Lung (tissue), 12 donors: ENCODE measurements around the gene NDUFB1. TPM values are rescaled to one million over a fixed set of nuclear protein-coding genes. Genes with fewer than 3 reads are reported as not detected.
A peak's percentile ranks its signal among the peaks of the same experiment; 100 is the strongest.

Source experiments
- ATAC-seq: fragments of 200-7000 bp; cut with Tn5 transposase; one replicate; pipeline ENCODE4 v1.9.1; 2020; ENCODE audit warnings: moderate number of reproducible peaks; ENCODE audit not compliant: insufficient read depth, low FRiP score
- DNase-seq, 3 donors: peaks; one replicate each; pipeline ENCODE4 v3.0.0-alpha.2; 2013 to 2017
- H3K27ac ChIP-seq, 2 donors: one replicate each; pipeline ENCODE4 v1.5.1; 2013; ENCODE audit warnings: mild to moderate bottlenecking in 2 of 2, moderate library complexity in 2 of 2, control low read depth in 1 of 2, inconsistent platforms in 1 of 2, low read depth in 1 of 2, low read length in 1 of 2
- H3K27me3 ChIP-seq, 3 donors: one replicate each; pipeline ENCODE4 v1.5.1; 2013; ENCODE audit warnings: low read length in 2 of 3; ENCODE audit not compliant: control insufficient read depth in 3 of 3, insufficient read depth in 3 of 3
- H3K36me3 ChIP-seq, 4 donors: one replicate each; pipeline ENCODE4 v1.5.1; 2013; ENCODE audit warnings: low read length in 4 of 4, mild to moderate bottlenecking in 1 of 4, moderate library complexity in 1 of 4; ENCODE audit not compliant: control insufficient read depth in 4 of 4, insufficient read depth in 4 of 4
- H3K4me1 ChIP-seq, 5 donors: one replicate each; pipeline ENCODE4 v1.5.1; 2013; ENCODE audit warnings: low read length in 5 of 5, mild to moderate bottlenecking in 2 of 5, moderate library complexity in 1 of 5; ENCODE audit not compliant: control insufficient read depth in 5 of 5, insufficient read depth in 5 of 5
- H3K4me3 ChIP-seq: one replicate; pipeline ENCODE4 v1.5.1; 2013; ENCODE audit warnings: mild to moderate bottlenecking, control low read depth, moderate library complexity
- H3K9ac ChIP-seq, 2 donors: one replicate each; pipeline ENCODE4 v1.5.1; 2013; ENCODE audit warnings: low read length in 2 of 2, control low read depth in 1 of 2; ENCODE audit not compliant: insufficient read depth in 1 of 2
- H3K9me3 ChIP-seq, 4 donors: one replicate each; pipeline ENCODE4 v1.5.1; 2013; ENCODE audit warnings: low read length in 3 of 4, mild to moderate bottlenecking in 1 of 4, moderate library complexity in 1 of 4; ENCODE audit not compliant: control insufficient read depth in 4 of 4, insufficient read depth in 3 of 4
- CTCF ChIP-seq: IDR thresholded peaks from 2 replicates; pipeline ENCODE4 v1.5.1; 2012; ENCODE audit warnings: mild to moderate bottlenecking; ENCODE audit errors: control extremely low read depth, extremely low read depth
- WGBS, 2 donors: extraction: QIAGEN DNeasy Blood & Tissue Kit; methylation state at CpG; one replicate each; pipeline ENCODE4 v1.1.7; 2013; 5-methylcytosine and 5-hydroxymethylcytosine counted together
- polyA plus RNA-seq, 2 donors: library from polyadenylated mRNA; stranded (reverse); fragments of 200-250 nt; gene quantifications; one replicate each; pipeline ENCODE4 v1.2.1, GENCODE V29; 2013
- total RNA-seq, 2 donors: library from RNA; depleted of rRNA in 1 of 2; stranded (reverse); fragments of >200 nt in 1 of 2; gene quantifications; one replicate each; pipeline ENCODE4 v1.2.1, GENCODE V29; 2014 to 2021
- donor health status: control.
- donor health status: control.
- donor health status: Bipolar disorder and iron deficiency.
- donor health status: healthy.
- donor health status: DM: yes; HTN: yes; CAD: no.

NDUFB1 gene
- total and polyA plus RNA-seq, 4 donors, result 108 to 1,169 (median 241) TPM

- peak overlapping the region; percentile 44 to 88 for H3K9ac ChIP-seq
- H3K4me1 ChIP-seq, result peaks cover 0 to 9% (median 3%) of the 10 kb centered on the region in 5 donors
- whole genome bisulfite sequencing, 2 donors, result 55% methylated on average over 16 of the region's 16 CpGs
- peak overlapping the region; percentile 81 to 97 for H3K27ac ChIP-seq
- peaks cover 0 to 2% (median 0%) of the 10 kb centered on the region in 4 donors for H3K36me3 ChIP-seq
- DNase-seq, result peak in 1 of 3 donors; percentile 72
- H3K4me3 ChIP-seq, result peak overlapping the region; percentile 71
- ATAC-seq, result no peak
- H3K27me3 ChIP-seq, result peaks cover 0 to 3% (median 0%) of the 10 kb centered on the region in 3 donors
- no peaks in the 10 kb centered on the region for H3K9me3 ChIP-seq
- TF ChIP-seq CTCF, result no peak
These were observed 16.2 kb downstream of the NDUFB1 start for GRCh38 chr14:92105073-92105892.

- ATAC-seq (no peak), DNase-seq (no peak)
- TF ChIP-seq CTCF, result no peak
- 68% methylated on average over 7 of the region's 7 CpGs for WGBS, 2 donors
- Histone ChIP-seq H3K9me3 (no peaks in the 10 kb centered on the region), H3K27ac (peak overlapping the region in 1 of 2 donors; percentile 52), H3K4me3 (no peak overlapping the region), H3K36me3 (peaks cover 0 to 2% (median 0%) of the 10 kb centered on the region in 4 donors), H3K27me3 (peaks cover 0 to 3% (median 0%) of the 10 kb centered on the region in 3 donors), H3K9ac (no peak overlapping the region), H3K4me1 (peaks cover 0 to 10% (median 3%) of the 10 kb centered on the region in 5 donors)
These were observed 18.0 kb downstream of the NDUFB1 start for GRCh38 chr14:92103363-92103989.

- Histone ChIP-seq H3K36me3 (peaks cover 0 to 14% (median 5%) of the 10 kb centered on the region in 4 donors), H3K9ac (no peak overlapping the region), H3K4me3 (no peak overlapping the region), H3K9me3 (no peaks in the 10 kb centered on the region), H3K27ac (no peak overlapping the region), H3K4me1 (peaks cover 0 to 7% (median 0%) of the 10 kb centered on the region in 5 donors), H3K27me3 (no peaks in the 10 kb centered on the region)
- no peak for TF ChIP-seq CTCF
- DNase-seq (no peak), ATAC-seq (no peak)
These were observed 21.7 kb downstream of the NDUFB1 start for GRCh38 chr14:92099802-92100201.
